Right atrium auricular region (tissue), 2 donors: Measurements from ENCODE around the gene SMOC2. TPM values are rescaled to one million over a fixed set of nuclear protein-coding genes. Genes with fewer than 3 reads are reported as not detected.

Experiments used
- DNase-seq: peaks from one replicate; pipeline ENCODE4 v3.0.0-alpha.2; 2019; ENCODE audit warnings: low spot score
- H3K27ac ChIP-seq, 2 donors: fragments of 200-600 bp; sonication (generic); 1 replicate in 1 of 2; 2 replicates in 1 of 2; pipeline ENCODE4 v1.5.1; 2016 to 2019
- H3K27me3 ChIP-seq, 2 donors: fragments of 200-600 bp; sonication (generic); one replicate each; pipeline versions ENCODE4 v1.5.1 to v1.6.0; 2017 to 2019
- H3K36me3 ChIP-seq: fragments of 200-600 bp; sonication (generic); one replicate; pipeline ENCODE4 v1.5.1; 2016
- H3K4me1 ChIP-seq, 2 donors: fragments of 200-600 bp; sonication (generic); one replicate each; pipeline versions ENCODE4 v1.5.1 to v1.6.0; 2017 to 2019
- H3K4me3 ChIP-seq, 2 donors: fragments of 200-600 bp; sonication (generic); 1 replicate in 1 of 2; 2 replicates in 1 of 2; pipeline ENCODE4 v1.5.1; 2017 to 2019; ENCODE audit warnings: mild to moderate bottlenecking in 1 of 2, moderate library complexity in 1 of 2
- H3K9me3 ChIP-seq, 2 donors: fragments of 200-600 bp; sonication (generic); one replicate each; pipeline ENCODE4 v1.5.1; 2019
- total RNA-seq, 2 donors: library from RNA; depleted of rRNA; stranded (reverse); fragments of >200 nt; gene quantifications; one replicate each; pipeline ENCODE4 v1.1.0, GENCODE V29; 2016
- TF ChIP-seq, protein P1 (sequence below), 2 donors: fragments of 200-600 bp; sonication (generic); IDR thresholded peaks; one replicate each; pipeline ENCODE4 v1.5.1; 2019; ENCODE audit warnings: antibody characterized with exemption in 2 of 2

SMOC2 gene
- total RNA-seq, 2 donors from 2014 or later = 10.8 to 31.7 TPM

DNA sequence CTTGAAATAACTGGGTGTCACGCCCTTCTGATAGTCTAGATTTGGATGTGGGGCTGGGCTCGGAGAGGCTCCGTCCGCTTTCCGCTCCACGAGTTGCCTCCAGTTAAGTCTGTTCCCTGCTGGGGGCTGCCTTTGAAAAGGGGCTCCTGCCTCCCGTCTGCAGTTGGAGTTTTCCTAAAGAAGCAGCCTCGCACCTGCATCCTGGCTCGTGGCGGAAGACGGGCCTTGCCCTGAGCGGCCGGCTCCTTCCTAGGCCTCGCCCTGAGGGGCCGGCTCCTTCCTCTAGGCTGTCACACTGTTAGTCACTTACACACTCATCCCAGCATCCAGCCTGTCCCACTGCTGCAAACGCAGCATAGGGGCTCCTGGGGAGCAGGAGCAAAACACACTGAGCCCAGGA lies 74.4 kb downstream of the SMOC2 start:
- no peak for DNase-seq
- no peaks in the 10 kb centered on the region for H3K9me3 ChIP-seq
- H3K27ac ChIP-seq = no peak overlapping the region
- H3K4me1 ChIP-seq = peaks cover 0 to 5% of the 10 kb centered on the region in 2 donors
- no peak overlapping the region for H3K4me3 ChIP-seq
- H3K27me3 ChIP-seq = no peaks in the 10 kb centered on the region
- no peaks in the 10 kb centered on the region for H3K36me3 ChIP-seq
- TF ChIP-seq, protein P1, sequence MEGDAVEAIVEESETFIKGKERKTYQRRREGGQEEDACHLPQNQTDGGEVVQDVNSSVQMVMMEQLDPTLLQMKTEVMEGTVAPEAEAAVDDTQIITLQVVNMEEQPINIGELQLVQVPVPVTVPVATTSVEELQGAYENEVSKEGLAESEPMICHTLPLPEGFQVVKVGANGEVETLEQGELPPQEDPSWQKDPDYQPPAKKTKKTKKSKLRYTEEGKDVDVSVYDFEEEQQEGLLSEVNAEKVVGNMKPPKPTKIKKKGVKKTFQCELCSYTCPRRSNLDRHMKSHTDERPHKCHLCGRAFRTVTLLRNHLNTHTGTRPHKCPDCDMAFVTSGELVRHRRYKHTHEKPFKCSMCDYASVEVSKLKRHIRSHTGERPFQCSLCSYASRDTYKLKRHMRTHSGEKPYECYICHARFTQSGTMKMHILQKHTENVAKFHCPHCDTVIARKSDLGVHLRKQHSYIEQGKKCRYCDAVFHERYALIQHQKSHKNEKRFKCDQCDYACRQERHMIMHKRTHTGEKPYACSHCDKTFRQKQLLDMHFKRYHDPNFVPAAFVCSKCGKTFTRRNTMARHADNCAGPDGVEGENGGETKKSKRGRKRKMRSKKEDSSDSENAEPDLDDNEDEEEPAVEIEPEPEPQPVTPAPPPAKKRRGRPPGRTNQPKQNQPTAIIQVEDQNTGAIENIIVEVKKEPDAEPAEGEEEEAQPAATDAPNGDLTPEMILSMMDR (IDR thresholded peaks at IDR 0.05) = no peak

DNA sequence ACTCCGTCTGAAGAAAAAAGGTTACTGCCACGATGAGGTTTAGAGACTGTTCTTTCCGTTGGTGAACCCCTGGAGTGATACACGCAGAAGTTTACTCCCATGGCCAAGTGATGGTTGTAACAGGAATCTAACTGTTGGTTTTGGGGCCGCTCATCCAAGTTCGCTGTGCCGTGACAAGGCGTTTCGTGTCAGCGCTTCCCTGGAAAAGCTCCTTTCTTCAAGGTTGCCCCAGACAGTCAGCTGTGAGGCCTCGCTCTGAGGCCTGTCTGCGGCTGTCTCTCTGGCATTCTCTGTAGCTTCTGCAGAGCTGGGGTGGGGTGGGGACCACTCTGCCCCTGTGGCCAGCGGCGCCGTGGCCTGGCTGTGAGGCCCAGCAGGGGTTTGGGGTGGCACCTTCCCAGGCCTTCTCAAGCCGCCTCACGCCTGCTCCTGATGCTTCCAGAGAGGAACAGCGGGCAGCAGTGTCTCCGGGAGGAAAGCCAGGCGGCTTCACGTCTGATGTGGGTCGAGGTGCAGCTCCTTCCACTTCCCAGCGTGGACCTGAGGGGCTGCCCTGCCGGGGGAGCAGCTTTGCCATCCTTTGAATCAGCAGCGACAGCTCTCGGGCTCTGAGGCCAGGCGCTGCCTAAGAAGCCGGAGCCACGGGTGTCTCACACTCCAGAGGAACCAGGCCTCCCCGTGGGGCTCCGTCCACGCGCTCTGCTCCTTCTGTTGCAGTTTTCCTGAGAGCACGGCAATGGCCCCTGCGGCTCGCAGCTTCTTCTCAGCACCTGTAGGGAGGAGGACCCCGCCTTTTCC lies 76.2 kb downstream of the SMOC2 start:
- no peak overlapping the region for H3K27ac ChIP-seq
- H3K4me3 ChIP-seq = no peak overlapping the region
- TF ChIP-seq, protein P1 (IDR thresholded peaks at IDR 0.05) = no peak
- DNase-seq = no peak
- H3K36me3 ChIP-seq = no peaks in the 10 kb centered on the region
- no peaks in the 10 kb centered on the region for H3K27me3 ChIP-seq
- H3K4me1 ChIP-seq = peaks cover 0 to 5% of the 10 kb centered on the region in 2 donors
- H3K9me3 ChIP-seq = no peaks in the 10 kb centered on the region

DNA sequence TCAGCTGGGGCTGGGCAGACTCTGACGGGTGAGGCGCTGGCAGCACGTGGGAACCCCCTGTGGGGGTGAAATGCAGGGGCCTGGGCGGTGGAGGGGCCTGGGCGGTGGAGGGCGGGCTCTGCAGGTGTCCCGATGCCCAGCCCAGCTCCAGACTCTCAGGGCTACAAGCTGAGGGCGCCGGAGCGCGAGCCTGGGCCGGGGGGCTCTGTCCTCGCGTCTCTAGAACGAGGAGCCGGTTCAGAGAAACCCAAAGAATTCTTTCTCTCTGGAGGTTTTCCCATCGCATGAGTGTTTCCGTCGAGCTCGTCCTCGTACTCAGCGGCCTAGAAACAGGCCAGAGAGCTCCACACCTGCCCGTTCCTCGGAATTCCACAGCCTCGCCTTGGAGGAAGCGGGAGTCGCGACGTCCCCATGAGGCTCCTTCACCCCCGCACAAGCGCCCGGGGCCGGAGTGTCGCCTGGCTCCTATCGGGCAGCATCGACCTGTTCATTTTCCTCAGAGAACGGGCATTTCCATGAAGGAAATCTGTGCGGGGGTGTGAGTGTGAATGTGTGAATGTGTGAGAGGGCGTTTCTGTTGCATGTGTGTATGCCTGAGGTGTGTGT lies 76.9 kb downstream of the SMOC2 start:
- Histone ChIP-seq H3K4me3 (no peak overlapping the region), H3K4me1 (peaks cover 0 to 5% of the 10 kb centered on the region in 2 donors), H3K27me3 (no peaks in the 10 kb centered on the region), H3K36me3 (no peaks in the 10 kb centered on the region), H3K27ac (no peak overlapping the region), H3K9me3 (no peaks in the 10 kb centered on the region)
- DNase-seq = no peak
- TF ChIP-seq, protein P1 (IDR thresholded peaks at IDR 0.05) = no peak

DNA sequence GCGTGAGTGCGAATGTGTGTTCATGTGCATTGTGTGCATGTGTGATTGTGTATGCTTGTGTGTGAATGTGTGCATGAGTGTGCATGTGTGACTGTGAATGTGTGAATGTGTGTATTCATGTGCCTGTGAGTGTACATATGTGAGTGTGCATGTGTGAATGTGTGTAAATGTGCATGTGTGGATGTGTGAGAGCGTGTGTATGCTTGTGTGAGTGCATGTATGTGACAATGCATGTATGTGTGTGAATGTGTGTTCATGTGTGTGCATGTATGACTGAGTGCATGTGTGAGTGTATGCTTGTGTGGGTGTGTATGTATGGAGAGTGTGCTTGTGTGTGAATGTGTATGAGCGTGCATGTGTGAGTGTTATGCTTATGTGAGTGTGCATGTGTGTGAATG lies 77.4 kb downstream of the SMOC2 start:
- DNase-seq = no peak
- Histone ChIP-seq H3K36me3 (no peaks in the 10 kb centered on the region), H3K4me3 (no peak overlapping the region), H3K27ac (no peak overlapping the region), H3K27me3 (no peaks in the 10 kb centered on the region), H3K4me1 (peaks cover 0 to 5% of the 10 kb centered on the region in 2 donors), H3K9me3 (no peaks in the 10 kb centered on the region)
- TF ChIP-seq, protein P1 (IDR thresholded peaks at IDR 0.05) = no peak

DNA sequence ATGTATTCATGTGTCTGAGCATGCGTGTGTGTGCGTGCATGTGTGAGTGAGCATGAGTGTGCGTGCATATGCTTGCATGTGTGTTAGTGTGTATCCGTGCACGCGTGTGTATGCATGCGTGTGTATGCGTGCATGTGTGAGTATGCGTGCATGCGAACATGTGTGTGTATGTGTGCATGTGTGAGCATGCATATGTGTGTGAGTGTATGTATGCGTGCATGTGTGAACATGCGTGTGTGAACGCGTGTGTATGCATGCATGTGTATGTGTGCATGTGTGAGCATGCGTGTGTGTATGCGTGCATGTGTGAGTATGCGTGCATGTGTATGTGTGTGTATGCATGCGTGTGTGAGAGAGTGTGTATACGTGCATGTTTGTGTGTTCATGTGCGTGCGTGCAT lies 77.9 kb downstream of the SMOC2 start:
- H3K4me3 ChIP-seq = no peak overlapping the region

More for the DNA sequence above, 77.9 kb downstream of the SMOC2 start:
- TF ChIP-seq, protein P1 (IDR thresholded peaks at IDR 0.05) = no peak
- Histone ChIP-seq H3K4me1 (peaks cover 0 to 3% of the 10 kb centered on the region in 2 donors), H3K9me3 (no peaks in the 10 kb centered on the region), H3K27me3 (no peaks in the 10 kb centered on the region), H3K27ac (no peak overlapping the region), H3K36me3 (no peaks in the 10 kb centered on the region)
- DNase-seq = no peak
